A549 (cell line): ENCODE data around the gene MRPL46. TPM values are rescaled to one million over a fixed set of nuclear protein-coding genes. Genes with fewer than 3 reads are reported as not detected.

Experiments used
- ATAC-seq, 2 experiments: fragments of 200-7000 bp in 1 of 2; fragments of >200 bp in 1 of 2; cut with Nextera tagmentation in 1 of 2; cut with Tn5 transposase in 1 of 2; 3 replicates each; pipeline versions ENCODE4 v1.8.0 to v1.9.1; 2018 to 2020; ENCODE audit warnings: mild to moderate bottlenecking in 1 of 2, moderate library complexity in 1 of 2
- CTCF ChIA-PET: fragments of 300-600 bp; sonication (Branson Sonifier 250); formaldehyde crosslinking; extraction: SDS; loops from one replicate; lab custom pipeline; 2021; ENCODE audit warnings: antibody characterized with exemption, inconsistent platforms; lab: Yijun Ruan, JAX
- POLR2A ChIA-PET: fragments of 350-600 bp; formaldehyde crosslinking; extraction: SDS; loops from one replicate; lab custom pipeline; 2021; ENCODE audit warnings: antibody characterized with exemption, inconsistent platforms; lab: Yijun Ruan, JAX
- DNase-seq, 2 experiments: peaks; one replicate each; pipeline versions ENCODE4 v3.0.0 to v3.0.0-alpha.2; 2011 to 2016; ENCODE audit warnings: low read depth in 1 of 2, low spot score in 1 of 2
- FAIRE-seq: peaks from 2 replicates; lab custom pipeline; 2011; peaks lifted over from hg19 to GRCh38; lab: Jason Lieb, UNC
- H3K27ac ChIP-seq, 2 experiments: fragments of >200 bp; sonication (Bioruptor Twin); formaldehyde crosslinking; 3 replicates each; pipeline ENCODE4 v1.5.1; 2016 to 2017
- H3K4me1 ChIP-seq: fragments of >200 bp; sonication (Bioruptor Twin); formaldehyde crosslinking; 3 replicates; pipeline ENCODE4 v1.6.1; 2016
- H3K4me2 ChIP-seq: fragments of >200 bp; sonication (Bioruptor Twin); formaldehyde crosslinking; 3 replicates; pipeline ENCODE4 v1.6.1; 2016
- H3K4me3 ChIP-seq: fragments of >200 bp; sonication (Bioruptor Twin); formaldehyde crosslinking; 3 replicates; pipeline ENCODE4 v1.5.1; 2016
- H3K9me3 ChIP-seq: fragments of >200 bp; sonication (Bioruptor Twin); formaldehyde crosslinking; 3 replicates; pipeline ENCODE4 v1.6.1; 2016
- CEBPB ChIP-seq, 2 experiments: fragments of >200 bp in 1 of 2; sonication (Bioruptor Twin) in 1 of 2; formaldehyde crosslinking in 1 of 2; IDR thresholded peaks; 2 replicates each; pipeline ENCODE4 v1.6.1; 2012 to 2016
- CHD4 ChIP-seq: fragments of 200-600 bp; sonication (generic); IDR thresholded peaks from 2 replicates; pipeline ENCODE4 v1.6.1; 2016; ENCODE audit warnings: antibody characterized with exemption, mild to moderate bottlenecking, borderline replicate concordance
- CTCF ChIP-seq: fragments of >200 bp; sonication (Bioruptor Twin); formaldehyde crosslinking; IDR thresholded peaks from 3 replicates; pipeline ENCODE4 v1.5.1; 2016
- E2F6 ChIP-seq: IDR thresholded peaks from 2 replicates; pipeline ENCODE4 v1.6.1; 2012; ENCODE audit warnings: low read depth, borderline replicate concordance
- EHMT2 ChIP-seq: fragments of 200-600 bp; sonication (generic); IDR thresholded peaks from 2 replicates; pipeline ENCODE4 v1.6.1; 2016; ENCODE audit warnings: antibody characterized with exemption, low read depth, mild to moderate bottlenecking, moderate library complexity
- ESRRA ChIP-seq: fragments of 150-350 bp; IDR thresholded peaks from 2 replicates; pipeline ENCODE4 v1.6.1; 2014; ENCODE audit warnings: mild to moderate bottlenecking, low read length, borderline replicate concordance
- FOSB ChIP-seq: fragments of 250-450 bp; sonication (Bioruptor Pico); IDR thresholded peaks from 2 replicates; pipeline ENCODE4 v1.5.0; 2020; ENCODE audit warnings: mild to moderate bottlenecking, moderate library complexity
- FOSL2 ChIP-seq, 2 experiments: fragments of 450-650 bp in 1 of 2; fragments of >200 bp in 1 of 2; sonication (Bioruptor Twin) in 1 of 2; formaldehyde crosslinking; IDR thresholded peaks; 2 replicates each; pipeline versions ENCODE4 v1.5.0 to v1.6.1; 2016 to 2020; ENCODE audit warnings: mild to moderate bottlenecking in 1 of 2, moderate library complexity in 1 of 2
- FOXS1 ChIP-seq: fragments of 250-450 bp; sonication (Bioruptor Pico); IDR thresholded peaks from 2 replicates; pipeline ENCODE4 v1.5.0; 2020; ENCODE audit warnings: mild to moderate bottlenecking, moderate library complexity
- GATA3 ChIP-seq: IDR thresholded peaks from 2 replicates; pipeline ENCODE4 v1.6.1; 2012; ENCODE audit warnings: borderline replicate concordance
- HOXB5 ChIP-seq: fragments of 250-450 bp; sonication (Bioruptor Pico); IDR thresholded peaks from 2 replicates; pipeline ENCODE4 v1.5.0; 2020; ENCODE audit warnings: mild to moderate bottlenecking, moderate library complexity
- JUN ChIP-seq, 2 experiments: fragments of >200 bp; sonication (Bioruptor Twin); formaldehyde crosslinking; IDR thresholded peaks; 2 replicates in 1 of 2; 3 replicates in 1 of 2; pipeline ENCODE4 v1.6.1; 2016 to 2017
- KDM5A ChIP-seq: fragments of 200-600 bp; sonication (generic); IDR thresholded peaks from 2 replicates; pipeline ENCODE4 v1.6.1; 2016; ENCODE audit warnings: antibody characterized with exemption, mild to moderate bottlenecking
- MAFK ChIP-seq: fragments of 450-650 bp; IDR thresholded peaks from 2 replicates; pipeline ENCODE4 v1.6.1; 2014; ENCODE audit not compliant: partially characterized antibody
- NFE2L2 ChIP-seq: fragments of 150-350 bp; conservative IDR thresholded peaks from 2 replicates; pipeline ENCODE4 v1.6.1; 2014; ENCODE audit warnings: low read length
- NR3C1 ChIP-seq: fragments of >200 bp; sonication (Bioruptor Twin); formaldehyde crosslinking; IDR thresholded peaks from 3 replicates; pipeline ENCODE4 v1.6.1; 2017
- RCOR1 ChIP-seq: fragments of 150-350 bp; IDR thresholded peaks from 2 replicates; pipeline ENCODE4 v1.6.1; 2014; ENCODE audit warnings: antibody characterized with exemption, low read length, low read depth
- RFX5 ChIP-seq: fragments of 450-650 bp; IDR thresholded peaks from 2 replicates; pipeline ENCODE4 v1.7.1; 2014; ENCODE audit warnings: antibody characterized with exemption, mild to moderate bottlenecking, moderate library complexity
- RNF2 ChIP-seq: fragments of 200-600 bp; sonication (generic); IDR thresholded peaks from 2 replicates; pipeline ENCODE4 v1.6.1; 2016; ENCODE audit warnings: low read depth, mild to moderate bottlenecking, antibody characterized with exemption, moderate library complexity, borderline replicate concordance
- SMC3 ChIP-seq: fragments of >200 bp; sonication (Bioruptor Twin); formaldehyde crosslinking; IDR thresholded peaks from 3 replicates; pipeline ENCODE4 v1.6.1; 2018; ENCODE audit warnings: inconsistent platforms
- TP53 ChIP-seq: fragments of 250-450 bp; sonication (Bioruptor Pico); IDR thresholded peaks from 2 replicates; pipeline ENCODE4 v1.5.0; 2021; ENCODE audit warnings: mild to moderate bottlenecking, moderate library complexity
- ZC3H11A ChIP-seq: fragments of 450-650 bp; IDR thresholded peaks from 2 replicates; pipeline ENCODE4 v1.6.1; 2014; ENCODE audit warnings: antibody characterized with exemption, mild to moderate bottlenecking
- ZSCAN20 ChIP-seq: fragments of 250-450 bp; sonication (Bioruptor Pico); IDR thresholded peaks from 2 replicates; pipeline ENCODE4 v1.8.0; 2022; ENCODE audit warnings: mild to moderate bottlenecking, moderate library complexity
- WGBS: methylation state at CpG from one replicate; pipeline ENCODE4 v1.1.6; 2017; ENCODE audit errors: missing lambda C conversion rate; 5-methylcytosine and 5-hydroxymethylcytosine counted together
- polyA plus RNA-seq, 4 experiments: library from polyadenylated mRNA; depleted of rRNA in 3 of 4; stranded (reverse); fragments of >200 nt; fragmentation: RNase III in 1 of 4; extraction: RNeasy Plus Mini Kit Qiagen cat#74134 plus additional on column Dnase treatment in 1 of 4; gene quantifications; 2 replicates in 3 of 4; 3 replicates in 1 of 4; pipeline ENCODE4 v1.2.3, GENCODE V29; 2011 to 2017

Gene MRPL46
- polyA plus RNA-seq, 2 of the 4 experiments (the other 2 are of a cell fraction) = 54.9 to 76.1 TPM

GRCh38 chr15:88487796-88488523 is 20.8 kb upstream of the MRPL46 start:
- TF ChIP-seq TP53 (CRISPR knock-in tag) (no peak), E2F6 (no peak), EHMT2 (no peak), CEBPB (IDR thresholded peaks at IDR 0.05) (no peak)
- TF ChIP-seq, all 56 proteins: peak for 0
- POLR2A ChIA-PET = no interaction called here
- Histone ChIP-seq H3K4me2 (no peak overlapping the region), H3K9me3 (no peaks in the 10 kb centered on the region), H3K27ac (no peak overlapping the region), H3K4me1 (no peaks in the 10 kb centered on the region), H3K4me3 (no peak overlapping the region)
- CTCF ChIA-PET = interaction anchor here (1.9 to 3.6 kb wide), 3 partner anchors 11 to 347 kb away, joined by 4 to 13 read pairs (median 8); no protein-coding TSS in a partner anchor
- ATAC-seq = no peak
- no peak for DNase-seq
- 77% methylated on average over 11 of the region's 11 CpGs for WGBS
- no peak for FAIRE-seq

- Histone ChIP-seq H3K4me3 (no peak overlapping the region), H3K4me1 (no peaks in the 10 kb centered on the region), H3K9me3 (no peaks in the 10 kb centered on the region), H3K27ac (no peak overlapping the region), H3K4me2 (no peak overlapping the region)
- ChIA-PET CTCF (interaction anchor here (2.0 kb wide), 1 partner anchor 10 kb away, joined by 7 read pairs; no protein-coding TSS in a partner anchor), POLR2A (no interaction called here)
- DNase-seq = no peak
- peak in 1 of 2 experiments; percentile 46; a peak in 3 of 6 replicates for ATAC-seq
- TF ChIP-seq HOXB5 (no peak), CHD4 (no peak)
- 46% methylated on average over 2 of the region's 2 CpGs for WGBS
- no peak for FAIRE-seq
Observed at GRCh38 chr15:88487178-88487795, 20.1 kb upstream of the MRPL46 start.

GRCh38 chr15:88484682-88485331 is 17.6 kb upstream of the MRPL46 start:
- H3K4me2 ChIP-seq = no peak overlapping the region
- TF ChIP-seq NFE2L2 = no peak
- TF ChIP-seq FOXS1 = no peak
- no peak for TF ChIP-seq GATA3
- TF ChIP-seq ZC3H11A = no peak
- no peak for TF ChIP-seq SMC3
- TF ChIP-seq HOXB5 = no peak
- TF ChIP-seq NR3C1 = no peak
- no peak for TF ChIP-seq RFX5
- no peak for TF ChIP-seq CTCF
- 82% methylated on average over 10 of the region's 10 CpGs for WGBS
- no peak for ATAC-seq
- no peak overlapping the region for H3K27ac ChIP-seq
- CTCF ChIA-PET = interaction anchor here (1.2 kb wide), 1 partner anchor 130 kb away, joined by 5 read pairs; no protein-coding TSS in a partner anchor
- POLR2A ChIA-PET = interaction anchor here (1.5 kb wide), 1 partner anchor 136 kb away, joined by 3 read pairs; the partner anchor contains the start of gene AEN
- DNase-seq = no peak
- H3K9me3 ChIP-seq = no peaks in the 10 kb centered on the region
- no peaks in the 10 kb centered on the region for H3K4me1 ChIP-seq
- no peak overlapping the region for H3K4me3 ChIP-seq
- FAIRE-seq = no peak

GRCh38 chr15:88482263-88482662 is 15.1 kb upstream of the MRPL46 start:
- Histone ChIP-seq H3K4me2 (no peak overlapping the region), H3K9me3 (no peaks in the 10 kb centered on the region), H3K27ac (no peak overlapping the region), H3K4me3 (no peak overlapping the region), H3K4me1 (no peaks in the 10 kb centered on the region)
- no peak for ATAC-seq
- CTCF ChIA-PET = interaction anchor here (1.1 to 2.0 kb wide), 4 partner anchors 10 to 132 kb away, joined by 3 to 5 read pairs (median 4); partner anchors contain the start of genes MRPL46 and MRPS11
- FAIRE-seq = no peak
- POLR2A ChIA-PET = interaction anchor here (1.4 kb wide), 1 partner anchor 15 kb away, joined by 4 read pairs; the partner anchor contains the start of genes MRPL46 and MRPS11
- DNase-seq = no peak
- WGBS = 32% methylated on average over 1 of the region's 1 CpG
- no peak for TF ChIP-seq TP53 (CRISPR knock-in tag)
- TF ChIP-seq KDM5A = no peak
- no peak for TF ChIP-seq JUN (IDR thresholded peaks at IDR 0.05)
- no peak for TF ChIP-seq FOXS1
- TF ChIP-seq FOSL2 (IDR thresholded peaks at IDR 0.05) = no peak
- no peak for TF ChIP-seq FOSL2 (CRISPR knock-in tag; IDR thresholded peaks at IDR 0.05)
- no peak for TF ChIP-seq ZC3H11A
- TF ChIP-seq FOSB = no peak
- no peak for TF ChIP-seq ESRRA
- no peak for TF ChIP-seq MAFK
- no peak for TF ChIP-seq RCOR1
- TF ChIP-seq RNF2 = no peak
- no peak for TF ChIP-seq ZSCAN20
- TF ChIP-seq RFX5 = no peak
